ENCODE results near the gene SNX8. TPM values are rescaled to one million over a fixed set of nuclear protein-coding genes. Genes with fewer than 3 reads are reported as not detected.

The SNX8 gene
- total RNA-seq, 1 donor from 2014 or later, result 15.6 TPM

GRCh38 chr7:2247141-2247995, 66.9 kb downstream of the SNX8 start:
- TF ChIP-seq, protein P1, sequence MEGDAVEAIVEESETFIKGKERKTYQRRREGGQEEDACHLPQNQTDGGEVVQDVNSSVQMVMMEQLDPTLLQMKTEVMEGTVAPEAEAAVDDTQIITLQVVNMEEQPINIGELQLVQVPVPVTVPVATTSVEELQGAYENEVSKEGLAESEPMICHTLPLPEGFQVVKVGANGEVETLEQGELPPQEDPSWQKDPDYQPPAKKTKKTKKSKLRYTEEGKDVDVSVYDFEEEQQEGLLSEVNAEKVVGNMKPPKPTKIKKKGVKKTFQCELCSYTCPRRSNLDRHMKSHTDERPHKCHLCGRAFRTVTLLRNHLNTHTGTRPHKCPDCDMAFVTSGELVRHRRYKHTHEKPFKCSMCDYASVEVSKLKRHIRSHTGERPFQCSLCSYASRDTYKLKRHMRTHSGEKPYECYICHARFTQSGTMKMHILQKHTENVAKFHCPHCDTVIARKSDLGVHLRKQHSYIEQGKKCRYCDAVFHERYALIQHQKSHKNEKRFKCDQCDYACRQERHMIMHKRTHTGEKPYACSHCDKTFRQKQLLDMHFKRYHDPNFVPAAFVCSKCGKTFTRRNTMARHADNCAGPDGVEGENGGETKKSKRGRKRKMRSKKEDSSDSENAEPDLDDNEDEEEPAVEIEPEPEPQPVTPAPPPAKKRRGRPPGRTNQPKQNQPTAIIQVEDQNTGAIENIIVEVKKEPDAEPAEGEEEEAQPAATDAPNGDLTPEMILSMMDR (IDR thresholded peaks at IDR 0.05; ENCODE audit: unreplicated experiment), result peak; percentile 67
- H3K27ac Mint-ChIP-seq, result no peak overlapping the region
- peak; percentile 37 for DNase-seq (ENCODE audit: low spot score, unreplicated experiment)
- peaks cover 4% of the 10 kb centered on the region for H3K4me1 Mint-ChIP-seq (ENCODE audit: low read depth)
- H3K27me3 Mint-ChIP-seq, result no peaks in the 10 kb centered on the region
- no peaks in the 10 kb centered on the region for H3K9me3 Mint-ChIP-seq (ENCODE audit: low read depth)
- H3K36me3 Mint-ChIP-seq (ENCODE audit: insufficient read depth), result no peaks in the 10 kb centered on the region
- no peak overlapping the region for H3K4me3 Mint-ChIP-seq (ENCODE audit: low read depth)

DNA sequence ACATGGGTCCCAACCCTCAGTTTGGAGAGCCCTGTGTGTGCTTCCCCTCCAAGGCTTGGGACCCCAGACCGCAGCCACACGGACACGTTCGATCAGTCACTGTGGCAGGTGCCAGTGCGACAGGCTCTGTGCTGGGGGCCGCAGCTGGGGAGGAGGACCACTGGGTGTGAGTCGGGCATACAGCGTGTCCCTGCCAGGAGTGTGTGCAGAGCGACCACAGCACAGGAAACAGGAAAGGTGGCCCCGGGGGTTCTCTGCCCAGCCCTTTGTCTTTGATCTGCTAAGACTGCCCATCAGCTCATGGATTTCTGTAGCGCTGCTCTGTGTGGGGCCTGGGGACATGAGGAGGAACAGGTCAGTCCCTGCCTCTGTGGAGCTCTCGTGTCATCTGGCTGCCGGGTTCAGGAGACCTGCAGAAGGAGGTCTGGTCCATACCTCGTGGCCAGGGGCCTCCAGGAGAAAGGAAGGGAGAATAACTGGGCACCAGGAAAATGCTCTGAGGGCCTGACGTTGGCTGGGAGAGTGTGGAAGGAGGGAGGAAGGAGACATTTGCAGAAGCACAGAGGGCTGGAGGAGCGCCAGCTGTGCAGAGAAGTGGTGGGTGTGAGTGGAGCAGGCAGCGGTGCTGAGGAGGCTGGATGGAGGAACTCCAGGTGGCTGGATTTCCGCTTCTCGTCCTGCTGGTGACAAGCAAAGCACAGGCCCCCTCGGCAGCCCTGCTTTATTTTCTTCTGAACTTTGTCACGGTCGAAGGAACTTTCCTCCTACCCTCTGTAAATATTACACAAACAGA, 68.2 kb downstream of the SNX8 start:
- Mint-ChIP-seq H3K27me3 (no peaks in the 10 kb centered on the region), H3K9me3 (ENCODE audit: low read depth) (no peaks in the 10 kb centered on the region), H3K4me3 (ENCODE audit: low read depth) (no peak overlapping the region), H3K36me3 (ENCODE audit: insufficient read depth) (no peaks in the 10 kb centered on the region), H3K27ac (no peak overlapping the region), H3K4me1 (ENCODE audit: low read depth) (peaks cover 6% of the 10 kb centered on the region)
- TF ChIP-seq, protein P1 (IDR thresholded peaks at IDR 0.05; ENCODE audit: unreplicated experiment), result no peak
- DNase-seq (ENCODE audit: low spot score, unreplicated experiment), result no peak

GRCh38 chr7:2244404-2244995, 69.7 kb downstream of the SNX8 start:
- no peaks in the 10 kb centered on the region for H3K27me3 Mint-ChIP-seq
- DNase-seq (ENCODE audit: low spot score, unreplicated experiment), result no peak
- H3K4me1 Mint-ChIP-seq (ENCODE audit: low read depth), result peaks cover 6% of the 10 kb centered on the region
- no peak overlapping the region for H3K4me3 Mint-ChIP-seq (ENCODE audit: low read depth)
- no peaks in the 10 kb centered on the region for H3K36me3 Mint-ChIP-seq (ENCODE audit: insufficient read depth)
- H3K9me3 Mint-ChIP-seq (ENCODE audit: low read depth), result no peaks in the 10 kb centered on the region
- no peak overlapping the region for H3K27ac Mint-ChIP-seq
- TF ChIP-seq, protein P1 (IDR thresholded peaks at IDR 0.05; ENCODE audit: unreplicated experiment), result no peak

- no peaks in the 10 kb centered on the region for H3K36me3 Mint-ChIP-seq (ENCODE audit: insufficient read depth)
- no peak overlapping the region for H3K27ac Mint-ChIP-seq
- no peak for DNase-seq (ENCODE audit: low spot score, unreplicated experiment)
- no peaks in the 10 kb centered on the region for H3K9me3 Mint-ChIP-seq (ENCODE audit: low read depth)
- TF ChIP-seq, protein P1 (IDR thresholded peaks at IDR 0.05; ENCODE audit: unreplicated experiment), result no peak
- peaks cover 6% of the 10 kb centered on the region for H3K4me1 Mint-ChIP-seq (ENCODE audit: low read depth)
- H3K27me3 Mint-ChIP-seq, result no peaks in the 10 kb centered on the region
- peak overlapping the region; percentile 88 for H3K4me3 Mint-ChIP-seq (ENCODE audit: low read depth)
These were observed 70.8 kb downstream of the SNX8 start for GRCh38 chr7:2243458-2243857.
